Head of caudate nucleus (tissue), 42 donors: ENCODE measurements around the gene NRSN1.
"Not testable (repeated sequence)": the region's sequence is repeated elsewhere in the genome, so short reads cannot be mapped to it uniquely, and the experiment has no call there.

Experiments
- DNase-seq, 42 donors: peaks; one replicate each; pipeline versions ENCODE4 v3.0.0 to v3.0.0-alpha.2; 2020 to 2021; ENCODE audit warnings: mixed read lengths in 7 of 42
- intact Hi-C: fragments of 100-400 bp; cut with DNase I; formaldehyde crosslinking; loops from one replicate; pipeline ENCODE4 v1.15.0; 2022

Gene NRSN1

DNA sequence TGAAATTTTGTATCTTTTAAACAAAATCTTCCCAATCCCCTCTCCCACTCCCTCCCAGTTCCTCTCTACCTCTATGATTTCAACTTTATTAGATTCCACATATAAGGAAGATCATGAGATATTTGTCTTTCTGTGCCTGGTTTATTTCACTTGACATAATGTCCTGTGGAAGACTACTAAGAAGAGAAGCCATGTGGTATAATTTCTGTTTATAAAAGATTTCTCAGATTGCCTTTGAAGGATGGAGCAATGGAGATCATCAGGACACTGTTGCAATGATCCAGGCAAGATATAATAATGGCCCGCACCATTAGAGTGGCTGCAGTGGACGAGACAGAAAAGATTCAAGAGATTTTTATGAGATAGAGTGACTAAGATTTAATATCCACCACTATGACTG, 13.1 kb downstream of the NRSN1 start:
- intact Hi-C loops: no loop called here

GRCh38 chr6:24139639-24140038, 13.6 kb downstream of the NRSN1 start:
- intact Hi-C loops: no loop called here
- DNase-seq: no peak

More for the DNA sequence above, 13.1 kb downstream of the NRSN1 start:
- DNase-seq: no peak

- DNase-seq: peak in 38 of 42 donors; percentile 6 to 67 (median 40)
- intact Hi-C loops: no loop called here
Observed at GRCh38 chr6:24140591-24140990, 14.6 kb downstream of the NRSN1 start.

GRCh38 chr6:24142733-24143132, 16.7 kb downstream of the NRSN1 start:
- intact Hi-C loops, DNase-seq: not testable (repeated sequence)

DNA sequence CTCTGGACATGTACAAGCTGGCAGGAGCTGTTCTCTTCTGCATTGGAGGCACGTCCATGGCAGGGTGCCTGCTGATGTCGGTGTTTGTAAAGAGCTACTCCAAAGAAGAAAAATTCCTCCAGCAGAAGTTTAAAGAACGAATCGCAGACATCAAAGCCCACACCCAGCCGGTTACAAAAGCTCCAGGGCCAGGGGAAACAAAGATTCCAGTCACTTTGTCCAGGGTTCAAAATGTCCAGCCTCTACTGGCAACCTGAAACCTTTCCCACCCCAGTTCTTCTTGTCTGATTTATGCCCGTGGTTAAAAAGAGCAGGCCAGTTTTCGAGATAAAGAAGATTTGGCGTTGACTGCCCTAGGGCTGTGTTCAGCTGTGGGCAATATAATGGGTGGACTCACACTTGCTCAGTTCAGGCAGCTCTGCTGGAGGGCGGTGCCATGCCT, 19.7 kb downstream of the NRSN1 start:
- DNase-seq: no peak
- intact Hi-C loops: no loop called here

- intact Hi-C loops: no loop called here
- DNase-seq: no peak
Observed at GRCh38 chr6:24146871-24147270, 20.9 kb downstream of the NRSN1 start.

DNA sequence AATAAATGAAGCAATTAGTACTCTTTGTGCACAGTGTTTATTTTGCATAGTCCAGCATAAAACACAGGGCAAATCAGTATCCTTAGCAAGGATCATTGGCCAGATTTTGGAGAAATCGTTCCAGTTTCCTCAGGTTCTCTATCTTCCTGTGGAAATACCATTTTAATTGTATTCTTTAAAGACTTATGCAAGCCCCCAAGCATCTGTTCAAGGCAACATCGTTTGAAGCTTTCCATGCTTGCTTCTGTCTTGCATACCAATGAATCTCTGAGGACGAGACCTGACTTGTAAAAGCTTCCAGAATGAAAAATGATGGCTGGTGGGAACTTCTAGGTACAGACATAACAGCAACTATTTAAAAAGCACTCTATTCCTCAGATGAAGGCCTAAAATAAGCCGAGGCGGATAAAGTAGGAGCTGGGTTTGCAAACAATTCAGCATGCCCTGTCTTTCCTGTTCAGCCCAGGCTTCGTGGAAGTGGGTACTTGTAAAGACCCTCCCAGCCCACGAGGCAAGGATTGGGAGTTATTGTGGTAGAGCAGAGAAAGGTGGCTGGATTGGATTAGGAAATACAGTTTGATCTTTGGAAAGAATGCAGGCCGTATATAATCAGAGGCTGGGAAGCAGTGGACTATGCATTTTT, 21.6 kb downstream of the NRSN1 start:
- intact Hi-C loops: no loop called here
- DNase-seq: peak in 1 of 42 donors; percentile 14

GRCh38 chr6:24148154-24148570, 22.1 kb downstream of the NRSN1 start:
- DNase-seq: no peak
- intact Hi-C loops: no loop called here

DNA sequence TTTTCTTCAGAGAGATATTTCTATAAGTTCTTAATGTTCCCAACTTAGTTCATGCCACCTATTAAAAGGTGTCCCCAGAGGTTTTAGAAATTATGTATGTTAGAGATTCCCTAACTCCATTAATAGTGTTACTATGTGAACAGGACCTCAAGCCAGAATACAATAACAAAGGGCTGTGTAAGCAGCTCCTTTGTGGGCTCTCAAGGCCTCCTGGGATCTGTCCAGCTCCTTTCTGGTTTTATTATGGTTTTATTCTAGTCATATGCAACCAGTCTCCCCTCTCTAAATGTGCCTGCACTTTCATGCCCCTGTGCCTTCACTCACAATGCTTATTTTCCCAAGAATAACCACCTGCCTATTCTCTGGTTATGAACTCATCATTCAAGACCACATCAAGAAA, 22.7 kb downstream of the NRSN1 start:
- DNase-seq: no peak
- intact Hi-C loops: no loop called here

GRCh38 chr6:24149296-24149695, 23.3 kb downstream of the NRSN1 start:
- DNase-seq: no peak
- intact Hi-C loops: no loop called here

DNA sequence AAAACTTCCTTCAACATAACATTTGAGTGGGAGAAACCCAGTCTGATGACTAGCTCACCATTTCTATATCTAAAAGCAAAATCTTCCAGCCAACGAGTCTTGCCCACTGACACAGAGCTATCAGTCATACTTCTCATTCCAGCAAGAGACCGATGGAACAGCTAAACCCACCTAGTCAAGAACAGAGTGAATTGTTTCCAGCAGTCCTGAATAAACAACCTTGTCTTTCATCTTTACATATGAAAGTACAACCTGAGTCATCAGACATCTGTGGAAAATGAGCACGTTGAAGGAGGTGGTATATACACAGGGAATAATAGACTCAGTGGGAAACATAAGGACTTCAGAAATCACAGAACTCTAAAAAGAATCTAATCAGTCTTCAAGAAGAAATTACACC, 23.8 kb downstream of the NRSN1 start:
- intact Hi-C loops: no loop called here
- no peak for DNase-seq

GRCh38 chr6:24152014-24152413, 26.0 kb downstream of the NRSN1 start:
- no peak for DNase-seq
- intact Hi-C loops: no loop called here

GRCh38 chr6:24154121-24154520, 28.1 kb downstream of the NRSN1 start:
- DNase-seq: no peak
- intact Hi-C loops: no loop called here

DNA sequence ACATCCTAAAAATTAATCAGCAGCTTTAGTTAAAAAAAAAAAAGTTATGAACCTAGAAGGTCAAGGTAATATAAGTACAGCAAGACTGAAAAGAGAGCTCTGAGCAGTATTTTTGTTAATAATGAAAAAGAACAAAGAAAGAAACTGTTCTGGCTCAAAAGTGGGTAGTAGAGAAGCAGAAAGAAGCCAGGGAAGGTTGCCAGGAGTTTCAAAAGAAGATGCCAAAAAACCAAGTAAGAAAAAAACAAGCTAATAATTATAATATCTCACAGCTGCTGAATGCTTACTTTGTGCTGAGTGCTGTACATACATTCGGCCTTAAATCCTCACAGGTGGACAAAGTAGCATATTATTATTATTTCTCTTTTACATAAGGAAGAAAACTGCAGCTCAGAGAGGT, 31.9 kb downstream of the NRSN1 start:
- DNase-seq: no peak
- intact Hi-C loops: no loop called here

DNA sequence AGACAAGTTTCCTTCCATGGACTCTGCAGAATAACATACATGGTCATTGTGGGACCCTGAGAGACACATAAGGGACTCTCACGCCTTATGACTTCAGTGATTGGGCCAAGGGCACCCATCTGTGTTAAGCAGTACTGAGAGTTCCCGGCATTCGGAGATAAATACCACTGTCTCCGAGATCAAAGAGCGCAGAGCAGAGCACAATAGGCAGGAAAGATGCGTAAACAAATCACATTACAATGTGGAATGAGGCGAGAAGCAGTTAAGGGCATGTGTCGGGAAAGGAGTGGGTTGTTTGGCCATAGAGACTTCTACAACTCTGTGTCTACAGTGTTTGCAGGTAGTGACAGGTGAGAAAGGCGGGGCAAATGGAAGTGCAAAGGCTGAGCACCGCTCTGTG, 57.6 kb downstream of the NRSN1 start:
- DNase-seq: no peak
- intact Hi-C loops: no loop called here

- intact Hi-C loops: no loop called here
- no peak for DNase-seq
Observed at GRCh38 chr6:24186349-24186748, 60.3 kb downstream of the NRSN1 start.

DNA sequence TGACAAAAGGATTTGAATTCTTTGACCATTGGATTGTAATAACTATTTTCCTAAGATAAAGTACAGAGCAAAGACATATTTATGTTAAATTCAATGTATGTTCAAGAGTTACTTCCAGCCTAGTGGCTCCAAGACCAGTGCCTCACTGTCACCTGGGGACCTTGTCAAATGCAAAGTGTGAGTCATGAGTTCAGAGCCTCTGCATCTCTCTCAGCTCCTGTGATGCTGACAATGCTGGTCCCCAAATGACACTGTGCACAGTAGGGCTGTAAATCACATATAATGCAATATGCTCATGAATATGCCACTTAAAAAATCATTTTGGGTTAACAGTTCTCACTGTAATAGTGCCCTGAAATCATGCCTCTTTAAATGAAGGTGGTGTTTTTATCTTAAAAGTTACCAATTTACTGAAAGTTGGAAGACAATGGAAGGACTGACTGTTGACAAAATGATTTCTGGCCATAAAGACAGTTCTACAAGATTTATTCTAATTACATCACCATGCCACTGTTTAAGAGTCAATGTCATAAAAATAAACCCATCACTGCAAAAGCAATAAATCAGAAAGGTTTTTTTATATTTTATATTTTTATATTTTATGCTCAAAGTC, 62.1 kb downstream of the NRSN1 start:
- intact Hi-C loops: no loop called here
- DNase-seq: no peak

- DNase-seq: no peak
- intact Hi-C loops: no loop called here
Observed at GRCh38 chr6:24188578-24189080, 62.6 kb downstream of the NRSN1 start.

DNA sequence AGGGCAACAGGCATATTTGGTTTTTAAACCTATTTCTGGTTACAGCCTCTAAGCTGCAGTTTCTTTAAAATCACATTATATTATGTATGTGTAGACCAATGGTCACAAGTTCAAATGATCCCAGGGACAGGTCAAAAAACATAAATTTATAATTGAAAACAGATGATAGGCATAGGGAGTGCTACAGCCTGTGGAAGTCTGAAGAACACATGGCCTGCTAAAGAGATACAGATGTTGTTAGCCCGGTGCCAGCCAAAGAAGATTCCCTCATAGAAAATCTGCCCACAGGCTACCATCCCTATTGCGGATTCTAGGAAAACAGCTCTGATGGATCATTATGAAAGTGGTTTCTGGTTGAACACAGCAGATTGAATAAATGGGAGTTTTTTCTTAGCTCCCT, 65.3 kb downstream of the NRSN1 start:
- DNase-seq: no peak
- intact Hi-C loops: no loop called here

- intact Hi-C loops: no loop called here
- DNase-seq: no peak
Observed at GRCh38 chr6:24193364-24193763, 67.3 kb downstream of the NRSN1 start.
